ENCODE measurements around the gene ZCCHC24. TPM values are rescaled to one million over a fixed set of nuclear protein-coding genes. Genes with fewer than 3 reads are reported as not detected.

Gene ZCCHC24
- total RNA-seq, 1 donor from 2014 or later: 14.1 TPM

DNA sequence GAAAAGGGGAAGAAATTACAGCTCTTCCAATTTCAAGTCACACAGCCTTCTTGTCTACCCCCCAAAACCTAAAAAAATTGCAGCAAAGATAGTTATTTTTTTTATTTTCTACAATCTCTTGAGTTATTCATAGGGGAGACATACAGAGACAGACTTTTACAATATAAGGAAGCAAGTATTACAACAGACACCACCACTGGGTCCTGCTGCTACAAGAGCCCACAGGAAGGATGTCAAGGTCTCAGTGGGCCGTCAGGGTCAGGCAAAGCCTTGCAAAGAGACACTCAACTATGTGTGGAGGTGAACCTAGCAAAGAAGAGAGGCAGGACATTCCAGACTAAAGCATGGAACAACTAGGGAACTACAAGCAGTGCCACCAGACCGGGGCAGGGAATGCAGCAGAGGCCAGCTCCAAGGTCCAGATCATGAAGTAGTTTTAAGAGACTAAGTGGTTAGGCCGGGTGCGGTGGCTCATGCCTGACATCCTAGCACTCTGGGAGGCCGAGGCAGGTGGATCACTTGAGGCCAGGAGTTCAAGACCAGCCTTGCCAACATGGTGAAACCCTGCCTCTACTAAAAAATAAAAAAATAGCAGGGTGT is 28.2 kb upstream of the ZCCHC24 start:
- no peak for DNase-seq (ENCODE audit: low read depth)

DNA sequence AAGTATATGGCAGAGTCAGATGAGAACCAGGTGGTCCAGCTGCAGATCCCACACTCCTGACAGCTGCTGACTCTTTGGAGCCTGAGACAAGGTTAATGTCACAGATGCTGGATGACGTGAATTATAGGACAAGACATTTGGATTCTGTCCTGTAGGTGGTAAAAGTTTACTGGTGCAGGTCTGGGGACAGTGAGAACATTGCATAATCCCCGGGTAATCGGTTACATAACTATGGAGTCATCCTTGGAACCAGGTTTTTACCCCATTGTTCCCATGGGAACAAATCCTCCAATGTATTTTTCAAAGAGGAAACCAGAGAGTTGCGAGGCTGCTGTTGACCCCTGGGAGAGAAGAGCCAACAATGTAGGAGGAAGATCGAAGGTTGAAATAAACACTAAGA is 27.5 kb upstream of the ZCCHC24 start:
- no peak for DNase-seq (ENCODE audit: low read depth)

DNA sequence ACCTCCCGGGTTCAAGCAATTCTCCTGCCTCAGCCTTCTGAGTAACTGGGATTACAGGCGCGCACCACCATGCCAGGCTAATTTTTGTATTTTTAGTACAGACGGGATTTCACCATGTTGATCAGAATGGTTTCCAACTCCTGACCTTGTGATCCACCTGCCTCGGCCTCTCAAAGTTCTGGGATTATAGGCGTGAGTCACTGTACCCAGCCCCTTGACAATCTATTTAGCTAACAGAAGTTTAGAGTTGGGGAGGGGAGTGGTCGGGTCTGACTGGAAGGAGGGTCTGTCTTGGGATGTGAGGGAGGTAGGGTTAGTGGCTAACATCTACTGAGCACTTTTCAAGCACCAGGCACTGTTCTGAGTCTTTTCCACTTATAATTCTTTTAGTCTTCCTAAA is 27.0 kb upstream of the ZCCHC24 start:
- no peak for DNase-seq (ENCODE audit: low read depth)

DNA sequence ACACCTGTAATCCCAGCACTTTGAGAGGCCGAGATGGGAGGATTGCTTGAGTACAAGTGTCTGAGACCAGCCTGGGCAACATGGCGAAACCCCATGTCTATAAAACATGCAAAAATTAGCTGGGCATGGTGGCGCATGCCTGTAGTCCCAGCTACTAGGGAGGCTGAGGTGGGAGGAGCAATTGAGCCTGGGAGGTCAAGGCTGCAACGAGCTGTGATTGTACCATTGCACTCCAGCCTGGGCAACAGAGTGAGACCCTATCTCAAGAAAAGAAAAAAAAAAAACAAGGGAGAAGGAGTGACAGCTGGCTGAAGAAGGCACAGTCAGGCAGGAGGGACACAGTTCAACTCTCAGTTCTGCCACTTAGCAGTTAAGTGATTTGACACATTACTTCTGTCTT is 26.4 kb upstream of the ZCCHC24 start:
- DNase-seq (ENCODE audit: low read depth): no peak

DNA sequence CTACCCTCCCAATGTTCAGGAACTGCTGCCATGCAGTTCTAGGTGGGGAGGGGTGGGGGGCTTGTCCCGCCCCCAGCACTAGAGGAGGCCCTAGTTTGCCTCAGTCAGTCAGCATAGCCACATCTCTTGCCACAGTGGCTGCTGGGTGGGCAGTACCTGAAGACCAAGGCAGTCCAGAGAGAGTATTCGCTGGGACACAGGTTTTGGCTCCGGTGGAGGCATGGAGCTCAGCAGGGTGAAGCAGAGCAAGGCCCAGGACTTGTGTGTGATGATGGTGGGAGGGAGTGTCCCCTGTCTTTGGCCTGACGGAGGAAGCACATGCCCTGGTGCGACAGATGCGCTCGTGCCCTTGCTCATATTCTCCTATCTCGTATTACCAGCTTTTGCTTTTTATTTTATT is 24.7 kb upstream of the ZCCHC24 start:
- DNase-seq (ENCODE audit: low read depth): no peak

DNA sequence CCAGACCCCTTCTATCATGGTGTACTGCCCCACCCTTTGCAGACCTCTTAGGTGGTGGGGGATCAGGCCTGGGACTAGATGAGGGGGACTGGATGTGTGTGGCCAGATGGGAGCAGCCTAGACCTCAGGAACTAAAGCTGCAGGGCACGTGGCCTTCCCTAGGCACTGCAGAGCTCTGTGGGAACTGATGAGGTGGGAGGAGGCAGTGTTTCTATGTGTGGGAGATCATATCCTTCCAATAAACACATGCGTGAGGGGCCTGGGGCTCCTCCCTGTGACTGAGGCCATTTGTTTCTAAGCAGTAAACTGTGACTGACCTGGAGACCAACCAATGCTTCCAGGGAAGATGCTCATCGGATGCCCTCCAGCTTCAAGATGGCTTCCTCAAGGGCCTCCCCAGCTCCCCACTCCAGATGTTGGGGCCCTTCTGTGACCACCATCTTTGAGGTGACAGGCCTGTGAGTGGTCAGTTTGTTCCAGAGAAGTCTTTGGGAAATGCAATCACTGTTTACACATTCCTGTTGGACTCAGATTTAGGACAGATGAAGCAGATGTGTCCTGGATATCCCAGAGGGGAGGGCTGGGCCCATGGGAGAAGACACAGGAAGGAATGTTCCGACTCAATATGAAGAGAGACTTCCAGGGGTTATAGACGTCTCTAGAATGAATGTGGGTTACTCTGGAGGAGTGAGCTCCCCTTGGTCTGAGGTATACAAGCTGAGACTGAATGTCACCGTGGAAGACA is 23.6 kb upstream of the ZCCHC24 start:
- no peak for DNase-seq (ENCODE audit: low read depth)

DNA sequence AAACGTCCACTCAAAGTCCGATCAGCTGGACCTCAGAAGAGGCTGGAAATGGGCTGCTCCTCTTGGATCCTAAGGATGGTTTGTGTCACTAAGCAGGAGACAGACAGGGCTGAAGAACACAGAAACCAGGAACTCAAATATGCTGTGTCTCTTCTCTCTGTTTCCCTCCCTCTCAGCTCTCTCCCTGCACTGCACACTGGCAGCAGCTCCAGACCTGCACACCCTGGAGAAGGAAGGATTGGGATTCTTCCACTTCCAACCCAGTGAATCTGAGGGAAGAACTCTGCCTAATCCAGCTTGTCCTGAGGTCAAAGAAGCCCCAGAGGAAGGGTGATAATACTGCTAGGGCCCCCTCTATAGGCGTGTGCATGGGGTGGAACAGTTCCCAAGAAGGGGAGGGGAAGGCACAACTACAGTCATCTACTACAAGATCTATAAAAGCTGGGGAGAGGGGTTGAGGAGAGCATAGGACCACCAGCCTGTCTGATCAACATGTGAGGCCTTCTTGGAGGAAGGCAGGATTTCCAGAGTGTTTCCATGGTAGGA is 22.7 kb upstream of the ZCCHC24 start:
- DNase-seq (ENCODE audit: low read depth): no peak

DNA sequence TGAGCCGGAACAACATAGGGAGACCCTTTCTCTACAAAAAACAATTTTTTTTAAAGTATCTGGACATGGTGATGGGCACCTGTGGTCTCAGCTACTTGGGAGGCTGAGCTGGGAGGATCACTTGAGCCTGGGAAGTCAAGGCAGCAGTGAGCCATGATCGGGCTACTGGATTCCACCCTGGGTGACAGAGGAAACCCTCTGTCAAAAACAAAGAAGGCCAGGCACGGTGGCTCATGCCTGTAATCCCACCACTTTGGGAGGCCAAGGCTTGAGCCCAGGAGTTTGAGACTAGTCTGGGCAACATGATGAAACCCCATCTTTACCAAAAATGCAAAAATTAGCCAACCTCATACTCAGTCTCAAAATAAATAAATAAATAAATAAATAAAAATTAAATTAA is 19.9 kb upstream of the ZCCHC24 start:
- DNase-seq (ENCODE audit: low read depth): no peak

DNA sequence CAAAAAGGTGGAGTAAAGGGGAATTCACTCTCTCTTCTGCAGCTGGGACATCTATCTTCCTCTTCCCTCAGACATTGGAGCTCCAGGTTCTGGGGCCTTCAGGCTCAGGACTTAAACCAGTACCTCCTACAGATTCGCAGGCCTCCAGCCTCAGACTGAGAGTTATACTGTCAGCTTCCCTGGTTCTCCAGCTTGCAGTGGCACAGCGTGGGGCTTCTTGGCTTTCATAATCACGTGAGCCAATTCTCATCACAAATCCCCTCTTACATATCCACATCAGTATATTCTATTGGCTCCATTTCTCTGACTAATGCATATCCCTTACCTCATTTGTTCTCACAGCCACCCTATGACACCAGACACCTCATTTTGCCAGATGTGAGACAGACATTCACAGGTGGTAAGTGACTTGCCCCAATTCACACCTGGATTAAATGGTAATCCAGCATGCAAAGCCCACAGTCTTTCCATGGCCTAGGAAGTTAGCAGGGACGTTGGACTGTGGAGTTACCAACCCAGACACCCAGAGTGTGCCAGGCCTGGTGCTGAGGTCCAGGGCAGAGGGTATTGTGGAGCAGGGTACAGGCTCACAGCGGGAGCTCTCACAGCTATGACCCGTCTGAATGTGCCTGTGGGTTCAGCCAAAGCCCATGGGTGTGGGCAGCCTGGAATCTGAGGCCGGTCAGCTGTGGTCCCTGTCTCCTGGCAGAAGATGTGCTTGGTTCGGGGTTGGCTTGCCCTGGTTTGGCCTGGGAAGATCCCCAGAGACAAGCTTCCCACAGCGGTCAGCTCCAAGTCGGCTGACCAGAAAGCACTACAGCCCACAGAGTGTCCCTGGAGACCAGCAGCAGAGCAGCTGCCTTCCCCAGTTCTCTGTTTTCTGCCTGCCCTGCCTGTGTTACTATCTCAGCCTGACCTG is 18.4 kb upstream of the ZCCHC24 start:
- DNase-seq (ENCODE audit: low read depth): peak; percentile 99

DNA sequence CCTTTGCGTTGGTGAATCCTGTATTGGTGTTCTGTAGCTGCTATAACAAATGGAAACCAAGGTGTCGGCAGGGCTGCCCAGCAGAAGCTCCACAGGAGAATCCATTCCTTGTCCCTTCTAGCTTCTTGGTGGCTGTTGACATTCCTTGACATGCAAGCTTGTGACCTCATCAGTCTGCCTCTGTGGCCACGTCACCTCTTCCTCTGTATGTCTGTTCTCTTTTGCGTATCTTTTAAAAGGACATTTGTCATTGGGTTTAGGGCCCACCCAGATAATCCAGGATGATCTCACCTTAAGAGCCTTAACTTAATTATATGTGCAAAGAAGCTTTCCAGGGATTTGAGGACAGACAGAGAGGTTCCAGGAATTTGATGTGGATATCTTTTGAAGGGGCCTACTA is 15.3 kb upstream of the ZCCHC24 start:
- no peak for DNase-seq (ENCODE audit: low read depth)

DNA sequence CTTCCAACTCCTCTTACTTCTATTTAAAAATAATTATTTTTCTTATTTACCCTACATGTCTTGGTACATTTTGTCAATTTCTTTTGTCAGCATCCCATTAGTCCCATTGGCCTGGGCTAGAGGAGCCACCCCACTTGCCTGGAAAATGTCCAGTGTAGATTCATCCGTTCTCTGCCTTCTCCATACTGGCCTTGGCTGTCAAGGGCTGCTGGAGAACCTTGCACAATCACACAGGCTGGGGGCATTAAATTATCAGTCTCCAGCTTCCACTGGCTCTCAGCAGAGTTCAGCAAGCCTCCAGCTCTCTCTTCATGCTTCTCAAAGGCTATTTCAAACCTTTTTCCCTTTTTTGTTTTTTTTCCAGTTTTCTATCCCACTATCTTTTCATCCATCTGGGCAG is 13.8 kb upstream of the ZCCHC24 start:
- no peak for DNase-seq (ENCODE audit: low read depth)

DNA sequence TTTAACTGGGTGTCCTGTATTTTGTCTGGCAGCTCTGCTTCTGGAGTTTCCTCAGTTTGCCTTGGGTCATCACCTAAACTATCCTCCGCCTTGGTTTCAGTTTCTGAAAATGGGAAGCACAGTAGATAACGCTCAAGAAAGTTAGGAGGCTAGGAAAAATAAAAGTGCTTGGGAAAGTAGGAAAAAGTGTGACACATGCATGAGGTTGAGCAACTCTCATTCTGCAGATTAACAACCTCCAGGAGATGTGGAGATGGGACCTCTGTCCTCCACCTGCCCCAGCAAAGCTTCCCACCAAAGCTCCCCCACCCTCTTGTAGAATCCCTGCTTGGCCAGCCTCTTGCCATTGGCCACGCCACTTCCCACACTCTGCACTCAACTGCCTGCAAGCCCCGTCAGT is 13.1 kb upstream of the ZCCHC24 start:
- DNase-seq (ENCODE audit: low read depth): no peak

DNA sequence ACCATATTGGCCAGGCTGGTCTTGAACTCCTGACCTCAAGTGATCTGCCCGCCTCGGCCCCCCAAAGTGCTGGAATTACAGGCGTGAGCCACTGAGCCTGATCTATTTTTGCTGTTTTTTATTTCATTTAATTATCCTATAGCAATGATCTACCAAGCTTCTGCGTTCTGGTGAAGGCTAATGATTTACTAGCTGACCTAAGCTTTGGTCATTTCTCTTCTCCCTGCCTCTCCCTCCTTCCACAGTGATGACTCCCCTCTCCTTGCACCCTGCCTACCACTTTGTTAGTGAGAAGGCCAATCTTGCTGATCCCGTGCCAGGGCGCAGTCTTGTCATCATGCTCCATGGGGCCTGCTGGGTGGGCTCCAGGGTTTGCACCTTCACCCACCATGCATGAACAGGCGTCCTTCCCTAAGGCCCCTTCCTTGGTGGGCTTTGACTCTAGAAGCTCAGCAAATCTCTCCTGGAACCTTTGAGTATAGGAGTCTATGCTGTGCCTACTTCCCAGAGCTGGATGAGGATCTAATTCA is 11.9 kb upstream of the ZCCHC24 start:
- DNase-seq (ENCODE audit: low read depth): no peak

DNA sequence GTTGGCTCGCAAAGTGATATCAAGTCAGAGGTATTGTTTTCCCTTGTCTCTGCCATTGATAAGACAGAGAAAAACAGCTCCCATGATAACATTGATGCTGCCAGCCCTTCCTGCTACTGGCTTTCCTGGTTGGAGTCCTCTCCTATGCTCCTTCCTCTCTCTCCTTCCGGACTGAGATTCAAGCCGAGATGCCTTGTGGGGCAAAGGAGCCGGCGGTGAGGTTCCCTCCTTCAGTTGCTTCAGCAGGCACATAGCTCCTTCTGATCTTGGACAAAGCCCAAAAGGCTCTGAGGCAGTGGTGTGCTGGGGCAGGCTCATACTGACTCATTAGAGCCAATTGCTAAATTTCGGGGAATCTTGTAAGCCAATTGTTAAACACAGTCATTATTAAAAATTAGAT is 8.8 kb upstream of the ZCCHC24 start:
- DNase-seq (ENCODE audit: low read depth): peak; percentile 68

DNA sequence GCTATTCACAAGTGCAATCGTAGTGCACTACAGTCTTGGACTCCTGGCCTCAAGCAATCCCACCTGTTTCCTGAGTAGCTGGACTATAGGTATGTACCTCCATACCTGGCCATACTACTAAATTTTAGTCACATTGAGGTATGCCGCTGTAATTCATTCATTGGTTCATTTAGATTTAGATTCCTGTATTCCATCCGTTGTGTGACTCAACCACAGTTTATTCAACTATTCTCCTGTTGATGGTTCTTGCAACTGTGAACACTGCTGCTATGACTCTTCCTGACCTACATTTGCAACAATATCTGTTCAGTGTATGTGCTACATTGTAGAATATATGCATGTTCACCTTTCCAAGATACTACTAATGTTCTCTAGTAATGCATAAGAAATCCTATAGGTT is 8.0 kb upstream of the ZCCHC24 start:
- no peak for DNase-seq (ENCODE audit: low read depth)

DNA sequence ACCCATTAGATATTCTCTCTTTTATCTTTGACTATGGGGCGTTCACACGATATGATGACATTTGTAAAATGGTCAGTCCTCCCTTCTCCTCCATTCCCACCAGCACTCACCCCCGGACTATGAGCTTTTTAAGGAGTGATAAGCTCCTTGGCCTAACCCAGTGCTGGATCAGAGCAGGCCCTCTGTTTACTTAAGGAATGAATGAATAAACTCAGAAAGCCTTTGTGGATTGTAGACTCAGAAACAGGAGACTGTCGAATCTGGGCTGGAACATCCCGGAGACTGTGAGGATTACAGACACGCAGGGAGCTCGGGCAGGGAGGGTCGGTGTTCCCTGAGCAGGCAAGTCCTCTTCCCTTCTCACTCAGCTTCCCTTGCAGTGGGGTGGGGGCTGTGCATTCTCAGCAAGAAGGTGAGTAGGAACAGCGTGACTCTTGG is 6.8 kb upstream of the ZCCHC24 start:
- DNase-seq (ENCODE audit: low read depth): no peak

DNA sequence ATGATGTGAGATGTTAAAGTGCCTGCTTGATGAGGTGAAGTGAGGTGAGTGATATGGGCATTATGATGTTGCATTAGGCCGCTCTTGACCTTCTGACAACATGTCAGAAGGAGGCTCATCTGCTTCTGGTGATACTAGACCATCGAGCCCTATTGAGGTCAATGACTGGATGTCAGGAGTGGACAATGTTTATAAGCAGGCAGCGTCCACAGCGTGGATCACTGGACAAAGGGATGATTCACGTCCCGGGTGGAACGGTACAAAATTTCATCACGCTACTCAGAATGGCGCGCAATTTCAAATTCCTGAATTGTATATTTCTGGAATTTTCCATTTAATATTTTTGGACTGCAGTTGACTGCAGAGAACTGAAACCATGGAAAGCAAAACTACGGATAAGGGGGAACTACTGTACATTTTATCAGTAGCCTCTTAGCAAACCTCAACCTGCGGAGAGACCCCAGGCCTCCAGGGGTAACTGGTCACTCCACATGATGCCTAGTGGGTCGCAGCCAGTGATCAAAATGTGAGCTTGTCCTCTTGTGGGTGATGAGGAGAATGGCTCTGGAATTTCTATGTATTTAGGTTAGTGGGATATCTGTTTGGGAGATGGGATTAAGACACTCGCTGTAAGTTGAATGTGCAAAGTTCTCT is 5.7 kb upstream of the ZCCHC24 start:
- DNase-seq (ENCODE audit: low read depth): no peak

DNA sequence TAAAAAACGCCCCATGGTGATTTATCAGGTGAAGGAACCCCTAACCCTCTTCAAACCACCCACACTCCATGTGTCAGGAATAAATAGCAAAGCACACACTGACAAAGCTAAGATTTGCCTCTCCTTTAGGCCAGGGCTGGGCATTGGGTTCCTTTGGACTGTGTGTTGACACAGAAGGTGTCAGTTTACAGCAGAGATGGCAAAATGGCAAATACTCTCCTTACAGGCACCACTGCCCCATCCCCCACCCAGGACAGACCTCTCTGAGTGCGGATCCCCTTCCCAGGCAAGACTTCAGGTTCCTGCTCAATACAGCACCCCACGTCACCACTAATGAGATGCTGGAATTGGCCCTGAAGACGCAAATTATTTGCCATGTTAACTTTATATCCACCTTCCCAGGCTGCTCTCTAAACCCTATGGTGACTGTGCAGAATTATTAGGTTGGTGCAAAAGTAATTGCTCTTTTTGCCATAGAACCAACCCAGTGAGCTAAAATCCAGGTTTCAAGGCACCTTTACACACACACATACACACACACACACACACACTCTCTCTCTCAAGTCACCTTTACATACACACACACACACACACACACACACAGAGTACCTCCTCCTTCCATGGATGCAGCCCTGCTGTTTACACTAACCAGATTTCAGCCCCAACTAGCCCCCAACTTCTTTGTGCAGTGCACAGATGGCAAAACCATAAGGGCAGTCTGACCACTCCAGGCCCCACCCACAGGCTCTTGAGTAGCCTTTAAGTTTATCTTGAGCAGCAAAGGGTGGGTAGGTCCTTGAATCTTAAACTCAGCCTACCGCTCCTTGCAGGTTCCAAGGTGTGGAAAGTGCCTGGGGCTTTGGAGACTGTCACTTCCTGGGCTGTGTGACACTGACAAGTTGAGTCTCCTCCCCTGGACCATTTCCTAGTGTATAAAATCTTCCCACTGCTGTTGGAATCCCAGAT is 4.0 kb upstream of the ZCCHC24 start:
- DNase-seq (ENCODE audit: low read depth): peak; percentile 38

DNA sequence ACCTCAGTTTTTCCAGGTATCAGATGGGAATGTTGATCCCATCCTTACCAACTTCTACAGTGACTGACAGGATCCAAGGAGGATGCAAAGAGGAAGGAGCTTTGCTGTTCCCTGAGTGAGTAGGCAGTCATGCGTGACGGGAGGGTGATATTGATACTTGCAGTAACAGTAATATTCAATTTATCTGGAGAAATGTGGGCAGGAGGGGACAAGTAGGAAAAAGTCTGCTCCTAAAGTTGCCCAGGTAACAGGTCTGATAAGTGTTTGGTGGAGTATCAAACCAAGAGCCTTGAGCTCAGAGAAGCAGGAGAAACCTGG is 3.3 kb upstream of the ZCCHC24 start:
- no peak for DNase-seq (ENCODE audit: low read depth)
